ENCODE measurements around the gene RHAG. TPM values are rescaled to one million over a fixed set of nuclear protein-coding genes. Genes with fewer than 3 reads are reported as not detected.

Gene RHAG
- total RNA-seq, 1 donor from 2014 or later = not detected

DNA sequence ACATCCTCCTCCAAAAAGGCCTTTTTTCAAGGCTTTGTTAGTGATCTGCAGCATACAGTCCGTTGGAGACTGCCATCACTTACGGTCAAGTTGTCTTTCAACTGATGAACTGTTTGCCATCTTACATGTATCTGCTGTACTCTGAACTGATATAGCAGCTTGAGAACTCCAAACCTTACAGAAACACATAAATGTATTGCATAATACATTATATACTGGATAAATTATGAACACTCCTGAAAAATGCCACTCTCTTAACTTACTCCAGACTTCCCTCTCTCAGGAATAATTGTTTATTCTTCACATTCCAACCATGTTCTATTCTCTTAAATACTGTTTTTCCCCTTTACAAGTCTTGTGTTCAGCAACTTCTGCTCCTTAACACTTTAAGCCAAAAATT, 14.6 kb upstream of the RHAG start:
- Histone ChIP-seq H3K79me2 (ENCODE audit: insufficient read depth, low read length) (no peaks in the 10 kb centered on the region), H3K36me3 (ENCODE audit: insufficient read depth, low read length) (no peaks in the 10 kb centered on the region), H3K27me3 (ENCODE audit: insufficient read depth, low read length) (no peaks in the 10 kb centered on the region), H4K20me1 (ENCODE audit: insufficient read depth, low read length) (no peaks in the 10 kb centered on the region), H3K4me1 (ENCODE audit: insufficient read depth, low read length) (no peaks in the 10 kb centered on the region), H2AFZ (ENCODE audit: low read depth, low read length) (no peak overlapping the region), H3K27ac (ENCODE audit: low read depth, low read length) (no peak overlapping the region), H3K9ac (ENCODE audit: low read length) (no peak overlapping the region), H3K9me3 (ENCODE audit: insufficient read depth, low read depth, low read length) (no peaks in the 10 kb centered on the region), H3K4me2 (ENCODE audit: low read length) (no peak overlapping the region), H3K4me3 (ENCODE audit: insufficient read depth, low read depth, low read length) (no peak overlapping the region)
- Mint-ChIP-seq H3K27me3 (ENCODE audit: low read depth, unreplicated experiment) (no peaks in the 10 kb centered on the region), H3K27ac (ENCODE audit: unreplicated experiment) (no peak overlapping the region), H3K4me3 (ENCODE audit: unreplicated experiment) (no peak overlapping the region), H3K36me3 (ENCODE audit: low read depth, unreplicated experiment) (no peaks in the 10 kb centered on the region), H3K4me1 (ENCODE audit: low read depth, unreplicated experiment) (no peaks in the 10 kb centered on the region), H3K9me3 (ENCODE audit: unreplicated experiment) (no peaks in the 10 kb centered on the region)
- DNase-seq (ENCODE audit: low read depth) = no peak
- FAIRE-seq = no peak
- TF ChIP-seq, protein P1, sequence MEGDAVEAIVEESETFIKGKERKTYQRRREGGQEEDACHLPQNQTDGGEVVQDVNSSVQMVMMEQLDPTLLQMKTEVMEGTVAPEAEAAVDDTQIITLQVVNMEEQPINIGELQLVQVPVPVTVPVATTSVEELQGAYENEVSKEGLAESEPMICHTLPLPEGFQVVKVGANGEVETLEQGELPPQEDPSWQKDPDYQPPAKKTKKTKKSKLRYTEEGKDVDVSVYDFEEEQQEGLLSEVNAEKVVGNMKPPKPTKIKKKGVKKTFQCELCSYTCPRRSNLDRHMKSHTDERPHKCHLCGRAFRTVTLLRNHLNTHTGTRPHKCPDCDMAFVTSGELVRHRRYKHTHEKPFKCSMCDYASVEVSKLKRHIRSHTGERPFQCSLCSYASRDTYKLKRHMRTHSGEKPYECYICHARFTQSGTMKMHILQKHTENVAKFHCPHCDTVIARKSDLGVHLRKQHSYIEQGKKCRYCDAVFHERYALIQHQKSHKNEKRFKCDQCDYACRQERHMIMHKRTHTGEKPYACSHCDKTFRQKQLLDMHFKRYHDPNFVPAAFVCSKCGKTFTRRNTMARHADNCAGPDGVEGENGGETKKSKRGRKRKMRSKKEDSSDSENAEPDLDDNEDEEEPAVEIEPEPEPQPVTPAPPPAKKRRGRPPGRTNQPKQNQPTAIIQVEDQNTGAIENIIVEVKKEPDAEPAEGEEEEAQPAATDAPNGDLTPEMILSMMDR (IDR thresholded peaks at IDR 0.05; ENCODE audit: insufficient read depth, low read depth, low read length) = no peak
- TF ChIP-seq EZH2 (IDR thresholded peaks at IDR 0.05; ENCODE audit: insufficient read depth, low read length) = no peak

DNA sequence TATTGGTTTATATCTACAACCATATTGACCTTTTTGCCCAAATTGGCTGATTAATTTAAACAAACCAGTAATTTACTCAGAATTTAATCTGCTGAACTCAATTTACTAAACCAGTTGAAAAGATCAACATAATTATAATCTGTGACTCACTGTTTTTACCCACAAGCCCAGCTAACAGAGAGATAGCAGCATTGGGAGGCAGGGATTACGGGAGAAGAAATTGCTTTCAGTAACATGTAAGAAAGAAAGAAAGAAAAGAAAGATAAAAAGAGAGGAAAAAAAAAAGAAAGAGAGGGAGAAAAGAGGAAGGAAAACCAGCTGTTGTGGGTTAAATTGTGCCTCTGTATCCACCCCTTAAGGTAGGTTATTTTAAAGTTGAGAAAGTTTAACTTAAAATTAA, 13.3 kb upstream of the RHAG start:
- Histone ChIP-seq H3K4me3 (ENCODE audit: insufficient read depth, low read depth, low read length) (no peak overlapping the region), H3K4me1 (ENCODE audit: insufficient read depth, low read length) (no peaks in the 10 kb centered on the region)

DNA sequence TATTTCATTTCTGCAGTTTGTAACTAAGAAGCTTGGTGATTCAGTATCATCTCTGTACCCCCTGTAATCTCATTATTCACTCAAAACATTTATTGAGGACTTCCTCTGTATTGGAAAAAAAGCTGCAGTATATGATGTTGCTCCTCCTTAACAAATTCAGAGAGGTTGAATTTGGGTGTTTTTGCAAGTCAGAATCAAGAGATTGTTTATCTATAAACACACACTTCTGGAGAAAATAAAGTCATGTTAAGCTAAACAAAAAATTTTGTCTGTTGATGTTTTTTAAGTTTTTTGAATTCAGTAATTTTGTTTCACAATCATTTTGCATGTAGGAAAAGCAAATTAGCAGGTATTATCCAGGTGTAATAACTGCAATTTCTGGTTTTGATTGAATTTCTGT, 11.4 kb upstream of the RHAG start:
- Histone ChIP-seq H3K4me3 (ENCODE audit: insufficient read depth, low read depth, low read length) (no peak overlapping the region), H3K4me1 (ENCODE audit: insufficient read depth, low read length) (no peaks in the 10 kb centered on the region), H3K27me3 (ENCODE audit: insufficient read depth, low read length) (no peaks in the 10 kb centered on the region), H3K79me2 (ENCODE audit: insufficient read depth, low read length) (no peaks in the 10 kb centered on the region), H3K9ac (ENCODE audit: low read length) (no peak overlapping the region), H3K27ac (ENCODE audit: low read depth, low read length) (no peak overlapping the region), H2AFZ (ENCODE audit: low read depth, low read length) (no peak overlapping the region), H4K20me1 (ENCODE audit: insufficient read depth, low read length) (no peaks in the 10 kb centered on the region), H3K9me3 (ENCODE audit: insufficient read depth, low read depth, low read length) (no peaks in the 10 kb centered on the region), H3K4me2 (ENCODE audit: low read length) (no peak overlapping the region), H3K36me3 (ENCODE audit: insufficient read depth, low read length) (no peaks in the 10 kb centered on the region)
- no peaks in the 10 kb centered on the region for H3K9me3 Mint-ChIP-seq (ENCODE audit: unreplicated experiment)
- FAIRE-seq = no peak
- H3K4me1 Mint-ChIP-seq (ENCODE audit: low read depth, unreplicated experiment) = no peaks in the 10 kb centered on the region
- TF ChIP-seq EZH2 (IDR thresholded peaks at IDR 0.05; ENCODE audit: insufficient read depth, low read length) = no peak
- TF ChIP-seq, protein P1 (IDR thresholded peaks at IDR 0.05; ENCODE audit: insufficient read depth, low read depth, low read length) = no peak
- H3K27me3 Mint-ChIP-seq (ENCODE audit: low read depth, unreplicated experiment) = no peaks in the 10 kb centered on the region
- no peak overlapping the region for H3K4me3 Mint-ChIP-seq (ENCODE audit: unreplicated experiment)
- no peak for DNase-seq (ENCODE audit: low read depth)
- H3K36me3 Mint-ChIP-seq (ENCODE audit: low read depth, unreplicated experiment) = no peaks in the 10 kb centered on the region
- H3K27ac Mint-ChIP-seq (ENCODE audit: unreplicated experiment) = no peak overlapping the region

More for the DNA sequence above, 13.3 kb upstream of the RHAG start:
- Histone ChIP-seq H3K27ac (ENCODE audit: low read depth, low read length) (no peak overlapping the region), H4K20me1 (ENCODE audit: insufficient read depth, low read length) (no peaks in the 10 kb centered on the region), H3K9me3 (ENCODE audit: insufficient read depth, low read depth, low read length) (no peaks in the 10 kb centered on the region), H3K79me2 (ENCODE audit: insufficient read depth, low read length) (no peaks in the 10 kb centered on the region), H3K27me3 (ENCODE audit: insufficient read depth, low read length) (no peaks in the 10 kb centered on the region), H3K4me2 (ENCODE audit: low read length) (no peak overlapping the region), H3K9ac (ENCODE audit: low read length) (no peak overlapping the region), H2AFZ (ENCODE audit: low read depth, low read length) (no peak overlapping the region), H3K36me3 (ENCODE audit: insufficient read depth, low read length) (no peaks in the 10 kb centered on the region)
- TF ChIP-seq EZH2 (IDR thresholded peaks at IDR 0.05; ENCODE audit: insufficient read depth, low read length) = no peak
- TF ChIP-seq, protein P1 (IDR thresholded peaks at IDR 0.05; ENCODE audit: insufficient read depth, low read depth, low read length) = no peak
- H3K9me3 Mint-ChIP-seq (ENCODE audit: unreplicated experiment) = no peaks in the 10 kb centered on the region
- H3K36me3 Mint-ChIP-seq (ENCODE audit: low read depth, unreplicated experiment) = no peaks in the 10 kb centered on the region
- H3K4me3 Mint-ChIP-seq (ENCODE audit: unreplicated experiment) = no peak overlapping the region
- no peak for FAIRE-seq
- H3K4me1 Mint-ChIP-seq (ENCODE audit: low read depth, unreplicated experiment) = no peaks in the 10 kb centered on the region
- H3K27ac Mint-ChIP-seq (ENCODE audit: unreplicated experiment) = no peak overlapping the region
- no peaks in the 10 kb centered on the region for H3K27me3 Mint-ChIP-seq (ENCODE audit: low read depth, unreplicated experiment)
- DNase-seq (ENCODE audit: low read depth) = no peak
